ENCODE data around the gene HES1.

HES1 gene

DNA sequence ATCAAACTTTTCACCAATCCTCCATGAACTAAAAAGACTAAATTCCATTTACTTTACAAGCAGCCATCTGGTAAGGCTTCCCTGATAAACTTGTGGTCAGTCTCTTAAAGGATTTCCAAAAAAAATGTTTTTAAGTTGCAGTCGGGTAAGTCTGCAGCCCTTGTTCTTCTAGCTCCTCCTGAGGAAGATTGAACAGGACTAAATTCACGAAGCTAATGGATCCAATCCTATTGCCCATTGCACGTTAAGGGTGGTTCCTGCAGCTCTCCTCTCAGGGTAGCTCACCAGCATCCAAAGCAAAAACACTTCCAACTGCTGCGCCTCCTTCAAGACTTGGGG, 2.8 kb downstream of the HES1 start:
- no peak for TF ChIP-seq CTCF (IDR thresholded peaks at IDR 0.05)

DNA sequence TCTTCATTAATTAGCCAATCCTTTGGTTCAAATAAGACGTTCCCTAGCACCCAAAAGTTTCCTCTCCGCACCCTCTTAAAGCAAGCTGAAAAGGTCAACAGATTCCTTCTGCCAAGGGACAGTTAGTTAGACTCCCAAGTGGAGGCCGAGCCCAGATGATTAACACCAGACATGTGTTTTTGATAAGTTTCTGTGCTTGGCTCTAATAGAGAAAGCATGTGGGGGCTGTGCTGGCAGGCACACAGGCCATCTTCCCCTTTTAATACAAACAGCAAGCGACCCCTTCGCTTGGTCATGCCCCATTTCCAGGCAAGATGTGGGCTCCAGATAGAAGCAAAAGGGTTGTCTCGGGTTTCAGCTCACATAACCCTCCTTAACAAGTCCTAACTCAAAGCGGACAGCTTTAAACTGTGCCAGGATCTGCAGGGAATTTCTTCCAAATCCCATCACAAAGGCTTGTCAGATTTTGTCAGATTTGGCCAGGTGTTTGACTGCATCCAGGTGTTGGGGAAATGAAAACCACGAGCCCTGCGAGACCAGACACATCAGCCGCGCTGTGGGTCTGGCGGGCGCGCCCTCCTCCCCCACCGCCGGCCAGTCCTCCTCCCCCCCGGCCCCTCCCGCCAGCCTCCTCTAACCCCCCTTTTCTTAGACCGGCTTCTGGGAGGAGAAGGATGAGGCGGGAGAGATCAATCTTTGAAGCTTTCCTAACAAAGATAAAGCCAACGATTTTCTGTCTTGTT, 3.3 kb downstream of the HES1 start:
- no peak for TF ChIP-seq CTCF (IDR thresholded peaks at IDR 0.05)

DNA sequence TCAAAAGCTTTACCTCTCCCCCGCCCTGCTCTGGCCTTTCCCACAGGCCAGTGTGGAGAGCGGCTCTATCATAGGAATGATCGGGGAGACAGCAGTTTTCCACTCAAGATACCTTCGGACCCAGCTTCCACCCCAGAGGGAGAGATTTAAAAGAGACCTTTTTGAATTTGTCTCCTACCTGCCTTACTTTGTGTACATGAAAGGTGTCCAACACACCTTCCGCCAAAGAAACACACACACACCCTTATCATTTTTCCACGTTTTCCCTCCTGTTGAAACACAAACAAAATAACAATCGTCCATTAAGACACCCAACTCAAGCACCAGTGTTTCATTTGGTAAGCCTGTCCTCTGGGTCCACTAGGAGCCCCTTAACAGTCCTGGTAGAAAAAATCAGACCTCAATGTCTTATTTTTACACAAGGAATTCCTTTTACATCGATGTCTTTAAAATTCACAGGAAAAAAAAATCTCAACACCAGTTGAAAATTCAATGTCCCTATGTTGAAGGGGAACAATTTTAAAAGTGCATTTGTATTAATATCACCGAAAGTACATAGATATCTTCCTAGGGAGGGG, 4.0 kb downstream of the HES1 start:
- TF ChIP-seq CTCF (IDR thresholded peaks at IDR 0.05), result no peak

DNA sequence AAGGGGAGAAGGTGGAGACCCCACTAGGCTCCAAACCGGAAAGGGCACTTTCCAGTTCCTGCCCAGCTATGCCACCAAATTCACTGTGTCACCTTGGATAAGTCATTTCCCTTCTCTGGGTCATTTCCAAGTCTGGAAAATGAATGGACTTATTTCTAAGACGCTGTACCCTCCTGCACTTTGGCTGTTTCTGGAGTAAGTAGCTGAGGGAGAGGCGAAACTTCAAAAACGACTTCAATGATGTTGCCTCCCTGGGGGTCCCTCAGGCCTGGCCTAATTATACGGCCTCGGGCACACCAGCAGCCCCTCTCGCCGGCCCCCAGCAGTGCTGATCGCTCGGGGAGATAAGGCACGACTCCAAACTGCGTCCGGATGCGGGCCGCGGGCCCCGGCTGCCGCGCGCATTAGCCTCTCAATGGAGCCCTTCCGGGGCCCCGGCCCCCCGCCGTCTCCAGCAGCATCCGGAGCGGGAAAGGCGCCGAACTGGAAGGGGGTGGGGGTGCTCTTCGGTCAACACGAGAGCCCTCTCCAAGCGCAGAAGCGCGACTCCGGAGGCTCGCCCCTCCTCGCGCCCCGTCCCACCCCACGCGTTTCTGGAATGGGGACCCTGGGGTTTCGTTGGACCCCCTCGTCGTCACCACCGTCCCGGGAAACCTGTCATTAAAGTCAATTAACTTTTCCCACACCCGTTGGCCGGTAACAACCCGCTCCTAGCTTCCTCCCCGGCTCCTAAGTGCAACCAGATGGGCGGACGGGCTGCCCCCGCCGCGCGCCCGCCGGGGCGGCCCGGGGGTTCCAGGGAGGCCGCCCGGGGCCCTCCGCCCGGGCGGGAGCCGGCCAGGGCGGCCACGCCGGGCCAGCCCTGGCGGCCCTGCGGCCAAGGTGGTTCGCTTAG, 4.8 kb downstream of the HES1 start:
- TF ChIP-seq CTCF (IDR thresholded peaks at IDR 0.05), result no peak

DNA sequence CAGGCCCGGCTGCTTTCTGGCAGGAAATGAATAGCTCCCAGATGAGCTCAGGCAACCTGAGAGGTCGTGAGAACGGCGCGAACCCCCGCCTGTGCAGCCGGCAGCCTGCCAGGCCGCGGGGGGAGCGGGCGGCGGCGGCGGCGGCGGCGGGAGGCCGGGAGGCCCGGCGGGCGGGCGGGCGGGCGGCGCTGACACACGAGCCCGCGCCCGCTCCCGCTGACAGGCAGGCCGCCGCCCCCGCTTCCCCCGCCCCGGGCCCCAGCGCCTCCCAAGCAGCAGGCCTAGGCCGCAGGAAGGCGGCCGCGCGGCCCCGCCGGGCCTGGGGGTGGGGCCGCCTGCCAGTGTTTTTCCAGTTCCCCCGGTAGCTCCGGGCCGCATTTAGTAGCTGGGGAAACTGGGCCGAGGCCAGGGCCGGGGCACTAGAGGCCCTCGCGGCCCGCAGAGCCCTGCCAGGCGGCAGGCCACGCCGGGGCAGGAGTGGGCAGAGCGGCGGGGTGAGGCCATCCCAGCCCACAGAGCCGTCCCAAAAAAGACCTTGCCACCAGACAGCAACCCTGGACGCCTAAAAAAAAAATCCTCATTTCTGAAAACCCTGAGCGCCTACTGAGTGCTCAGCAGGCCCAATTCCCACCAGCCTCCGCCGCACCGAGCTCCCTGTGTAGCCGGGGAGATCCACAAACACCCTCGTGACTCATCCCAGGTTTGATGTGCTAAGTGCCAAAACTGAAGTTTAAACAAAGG, 5.6 kb downstream of the HES1 start:
- TF ChIP-seq CTCF (IDR thresholded peaks at IDR 0.05), result no peak

DNA sequence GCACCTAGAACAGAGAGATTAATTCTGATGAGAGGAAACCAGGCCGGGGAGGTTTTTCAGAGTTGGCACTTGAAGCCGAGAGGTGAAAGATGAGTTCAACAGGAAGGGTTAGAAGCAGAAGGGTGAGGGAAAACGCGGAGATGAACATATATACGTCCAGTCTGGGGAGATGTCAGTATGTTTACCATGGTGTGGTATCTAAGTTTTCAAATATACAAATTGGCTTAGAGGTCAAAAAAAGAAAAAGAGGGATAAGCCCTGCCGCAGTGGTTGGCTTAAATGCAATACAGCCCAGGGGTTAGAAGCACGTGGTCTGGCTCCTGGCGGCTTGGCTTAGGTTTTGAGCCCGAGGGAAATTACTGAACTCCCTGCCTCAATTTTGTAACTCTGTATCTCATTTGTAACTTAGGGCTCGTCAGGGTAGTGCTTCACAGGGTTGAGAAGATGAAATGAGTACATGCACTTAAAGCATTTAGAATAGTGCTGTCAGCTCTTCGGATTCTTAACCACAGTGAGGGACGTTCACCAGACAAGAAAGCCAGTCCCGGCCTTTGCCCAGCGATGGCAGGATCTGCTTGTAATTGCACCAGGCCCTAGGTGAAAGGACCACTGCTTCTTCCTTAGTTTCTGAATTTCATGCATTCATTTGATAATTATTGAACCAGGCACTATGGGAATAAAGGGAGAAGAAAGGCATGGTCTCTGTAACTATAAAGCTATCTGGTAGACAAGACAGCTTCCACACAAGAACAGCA, 6.4 kb downstream of the HES1 start:
- TF ChIP-seq CTCF (IDR thresholded peaks at IDR 0.05), result no peak

DNA sequence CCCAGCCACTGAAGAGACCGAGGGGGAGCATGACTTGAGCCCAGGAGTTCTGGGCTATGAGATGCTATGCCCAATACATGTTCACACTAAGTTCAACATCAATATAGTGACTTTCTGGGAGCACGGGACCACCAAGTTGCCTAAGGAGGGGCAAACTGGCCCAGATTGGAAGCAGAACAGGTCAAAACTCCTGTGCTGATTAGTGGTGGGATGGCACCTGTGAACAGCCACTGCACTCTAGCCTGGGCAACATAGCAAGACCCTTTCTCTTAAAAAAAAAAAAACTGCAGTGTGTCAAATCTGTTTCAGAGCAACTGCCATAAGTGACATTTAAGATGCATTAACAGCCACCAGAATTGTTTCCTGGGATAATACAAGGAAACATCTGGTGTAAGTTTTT, 9.8 kb downstream of the HES1 start:
- no peak for TF ChIP-seq CTCF (IDR thresholded peaks at IDR 0.05)
